Stimulated activated naive CD4-positive, alpha-beta T cell treated with Interleukin-2 at 50 U/mL for 16 hours (primary cell): ENCODE data around the gene ARFIP2.

ENCODE experiments used
- DNase-seq: peaks from one replicate; lab custom pipeline; 2025; lab: John Stamatoyannopoulos, UW

The ARFIP2 gene

GRCh38 chr11:6482441-6482840 lies 1.3 kb upstream of the ARFIP2 start:
- DNase-seq, result no peak

- no peak for DNase-seq
Observed at GRCh38 chr11:6481924-6482275, 769 bp upstream of the ARFIP2 start.

DNA sequence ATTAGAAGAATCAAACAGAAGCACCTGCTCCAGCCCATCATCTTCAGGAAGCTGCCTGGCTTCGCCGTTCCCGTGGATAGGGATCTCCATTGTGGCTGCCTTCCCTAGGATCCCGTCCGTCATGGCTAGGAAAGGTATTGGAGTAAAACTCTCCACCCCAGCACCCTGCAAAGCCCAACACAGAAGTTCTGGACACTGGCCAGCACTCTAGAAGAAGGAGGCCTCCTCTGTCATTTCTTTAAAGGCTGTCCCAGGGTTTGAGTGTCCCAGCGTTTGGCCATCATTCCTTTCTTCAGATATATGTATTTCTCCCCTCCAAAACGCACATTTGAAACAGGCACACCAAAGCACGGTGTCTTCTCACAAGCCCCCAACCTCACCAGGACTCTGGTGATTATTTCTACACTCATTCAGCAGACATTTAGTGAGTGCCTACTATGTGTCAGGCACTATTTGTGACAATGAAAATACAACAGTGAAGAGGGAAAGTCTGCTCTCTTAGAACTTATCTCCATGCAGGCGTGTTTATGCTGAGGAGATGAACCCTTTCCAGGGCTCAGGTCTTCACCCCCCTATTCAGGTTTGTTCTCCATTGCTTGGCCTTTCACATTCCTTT lies 724 bp downstream of the ARFIP2 start:
- no peak for DNase-seq

- no peak for DNase-seq
Observed at GRCh38 chr11:6476571-6476970, 4.6 kb downstream of the ARFIP2 start.

DNA sequence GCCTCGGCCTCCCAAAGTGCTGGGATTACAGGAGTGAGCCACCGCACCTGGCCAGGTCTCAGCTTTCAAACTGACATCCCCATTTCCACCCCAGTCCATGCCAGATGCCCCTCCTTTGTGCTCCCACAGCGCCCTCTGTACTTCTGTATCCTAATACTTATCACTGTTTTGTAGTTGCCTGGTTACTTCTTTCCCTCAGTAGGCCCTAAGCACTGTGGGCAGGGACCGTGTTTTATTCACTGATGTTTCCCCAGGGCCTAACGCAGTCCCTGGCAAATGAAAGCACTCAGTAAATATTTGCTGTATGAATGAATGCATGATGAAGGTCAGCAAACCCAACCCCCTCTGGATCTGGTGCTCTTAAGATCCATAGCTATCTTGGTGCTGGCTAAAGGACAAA lies 5.2 kb downstream of the ARFIP2 start:
- no peak for DNase-seq

DNA sequence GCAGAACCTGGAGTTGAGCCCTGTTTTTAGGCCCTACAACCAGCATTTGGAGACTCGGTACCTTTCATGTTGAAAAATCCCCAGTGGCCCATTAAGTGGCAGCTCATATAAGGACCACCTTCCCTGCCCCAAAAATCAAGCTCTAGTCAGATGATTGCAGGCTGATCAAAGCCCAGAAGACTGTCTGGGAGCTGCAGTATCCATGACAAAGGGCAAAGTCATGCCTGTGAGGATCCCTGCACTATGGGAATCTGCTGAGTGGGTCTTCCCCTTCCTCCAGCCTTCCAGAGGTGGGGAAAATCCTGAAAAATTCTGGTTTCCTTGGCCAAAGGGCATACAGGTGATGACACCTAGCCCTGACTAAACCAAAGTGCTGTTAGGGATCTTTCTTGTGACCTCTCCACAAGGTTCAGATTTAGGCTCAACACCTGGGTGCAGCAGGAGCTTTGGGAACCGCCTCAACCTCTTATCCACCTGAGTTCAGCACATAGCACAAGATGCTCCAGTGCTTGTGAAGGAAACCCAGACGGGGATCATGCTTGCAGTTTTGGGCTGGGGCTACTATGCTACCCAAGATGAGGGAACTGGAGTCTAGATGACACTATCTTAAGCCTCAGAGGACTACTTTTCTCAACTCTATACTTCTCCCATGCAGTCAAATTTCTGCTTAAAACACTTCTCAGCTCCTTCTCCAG lies 6.2 kb downstream of the ARFIP2 start:
- no peak for DNase-seq

DNA sequence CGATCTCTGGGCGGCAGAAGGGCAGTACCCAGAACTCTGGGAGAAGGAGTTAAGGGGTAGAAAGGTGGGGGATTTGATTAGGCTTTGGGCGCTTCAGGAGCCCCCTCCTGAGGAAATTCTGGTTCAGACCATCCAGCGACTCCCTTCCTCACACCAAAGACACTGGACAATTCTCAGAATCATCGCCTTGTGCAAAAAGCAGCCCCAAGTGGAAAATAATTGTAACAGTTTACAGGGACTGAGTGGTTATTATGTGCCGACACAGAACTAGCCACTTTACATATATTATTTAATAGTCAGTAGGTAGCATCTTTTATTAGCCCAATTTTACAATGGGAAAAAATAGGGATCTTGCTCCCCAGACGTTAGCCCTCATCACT lies 6.7 kb downstream of the ARFIP2 start:
- no peak for DNase-seq

DNA sequence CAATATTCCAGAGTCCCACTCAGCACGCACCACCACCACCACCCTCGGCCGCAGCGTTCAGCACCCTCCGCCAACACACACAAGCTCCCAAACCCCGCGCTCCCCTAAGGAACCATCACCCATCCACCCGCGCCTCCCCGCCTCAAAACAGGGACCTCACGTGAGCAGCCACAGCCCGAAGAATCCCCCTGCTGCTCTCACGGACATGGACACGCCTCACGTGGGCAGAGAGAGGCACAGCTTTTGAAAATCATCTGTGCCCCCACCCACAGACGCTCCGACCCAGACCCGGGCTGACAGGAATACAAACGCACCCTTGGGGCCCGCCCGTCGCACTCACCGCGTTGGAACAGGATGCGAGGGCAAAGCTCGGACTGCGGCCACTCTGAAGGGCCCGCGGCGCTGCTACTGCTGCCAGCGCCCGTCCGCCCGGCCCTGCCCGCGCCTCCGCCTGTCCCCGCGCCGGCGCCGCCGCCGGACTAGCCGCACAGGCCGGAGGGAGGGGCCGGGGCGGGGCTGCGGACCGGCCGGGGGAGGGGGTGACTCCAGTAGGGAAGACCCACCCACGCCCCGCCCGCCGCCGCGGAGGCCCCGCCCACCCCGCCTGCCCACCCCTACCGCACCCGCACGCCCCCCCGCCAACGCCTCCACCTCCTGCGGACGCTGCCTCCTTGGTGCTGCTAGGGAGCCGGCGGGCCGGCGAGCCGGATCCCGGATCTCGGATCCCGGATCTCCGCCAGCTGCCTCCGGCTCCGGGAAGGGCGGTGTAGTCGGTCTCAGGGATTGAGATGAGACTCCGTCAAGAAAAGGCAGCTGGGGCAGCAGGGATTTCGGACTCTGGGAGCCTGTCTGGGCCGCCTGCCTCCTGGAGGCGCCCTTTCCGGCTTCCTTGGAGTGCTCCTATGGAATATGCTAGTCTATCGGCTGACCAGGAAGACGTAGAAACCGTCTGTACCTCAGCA lies 7.4 kb downstream of the ARFIP2 start, which contains the start of gene TRIM3:
TRIM3 (minus strand) TSS at position 491 of the 962 bp plus-strand sequence. CDS start 8,246 bp downstream, outside the sequence.
- peak; percentile 79 for DNase-seq

DNA sequence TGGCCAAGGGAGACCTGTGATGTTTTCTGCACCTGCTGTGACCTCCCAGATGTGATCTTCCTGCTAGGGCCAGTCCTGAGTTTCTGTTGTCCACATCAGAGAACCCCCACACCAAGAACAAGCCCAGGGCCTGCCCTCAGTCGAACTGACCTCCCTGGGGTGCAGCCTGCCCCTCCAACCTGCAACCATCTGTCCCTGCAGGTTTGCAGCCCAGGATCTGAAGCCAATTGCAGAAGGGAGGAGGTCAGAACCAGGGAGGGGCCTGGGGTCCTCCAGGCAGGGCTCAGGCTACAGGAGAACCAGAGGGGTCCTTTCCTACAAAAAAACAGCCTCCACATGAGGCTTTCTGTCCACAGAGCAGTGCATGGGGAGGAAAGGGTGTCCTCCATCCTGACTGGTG lies 8.2 kb downstream of the ARFIP2 start:
- no peak for DNase-seq

- no peak for DNase-seq
Observed at GRCh38 chr11:6469599-6469998, 11.5 kb downstream of the ARFIP2 start.

- DNase-seq, result no peak
Observed at GRCh38 chr11:6468712-6469495, 12.2 kb downstream of the ARFIP2 start.

- DNase-seq, result no peak
Observed at GRCh38 chr11:6459099-6459450, 22.1 kb downstream of the ARFIP2 start.

- no peak for DNase-seq
Observed at GRCh38 chr11:6458352-6459098, 22.6 kb downstream of the ARFIP2 start.

- DNase-seq, result no peak
Observed at GRCh38 chr11:6457581-6458320, 23.4 kb downstream of the ARFIP2 start.

DNA sequence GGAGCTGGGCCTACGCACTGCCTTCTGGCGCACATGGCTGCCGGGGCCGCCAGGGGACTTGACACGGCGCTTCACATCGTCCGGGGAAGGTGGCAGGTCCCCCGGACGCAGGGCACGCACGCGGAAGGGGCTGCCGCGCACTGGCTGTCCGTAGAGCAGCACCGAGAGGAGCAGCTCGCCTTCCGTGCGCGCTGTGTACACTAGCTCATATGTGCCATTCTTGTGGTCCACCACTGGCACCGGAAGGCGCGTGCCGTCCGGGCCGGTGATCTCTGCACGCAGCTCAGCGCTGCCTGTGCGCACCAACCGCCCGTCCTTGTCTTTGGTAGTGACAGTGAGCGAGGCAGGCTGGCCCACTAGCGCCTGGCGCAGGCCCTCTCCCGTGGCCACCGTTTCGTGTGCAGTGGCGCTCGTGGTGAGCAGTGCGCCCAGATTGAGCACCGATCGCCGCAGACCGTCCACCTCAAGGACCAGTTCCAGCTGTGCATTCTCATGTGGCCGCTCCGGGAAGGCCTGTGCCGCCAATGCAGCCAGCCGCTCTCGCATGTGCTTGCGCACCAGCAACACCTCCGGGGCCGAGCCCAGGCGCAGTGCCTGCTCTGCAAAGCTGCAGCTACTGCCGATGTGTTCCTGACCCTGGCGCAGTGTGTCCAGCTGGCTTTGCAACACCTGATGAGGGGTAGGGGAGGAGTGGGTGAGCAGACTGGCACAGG lies 24.6 kb downstream of the ARFIP2 start:
- DNase-seq, result no peak

- DNase-seq, result no peak
Observed at GRCh38 chr11:6455070-6455469, 26.1 kb downstream of the ARFIP2 start.

GRCh38 chr11:6453152-6453551 lies 28.0 kb downstream of the ARFIP2 start:
- no peak for DNase-seq

DNA sequence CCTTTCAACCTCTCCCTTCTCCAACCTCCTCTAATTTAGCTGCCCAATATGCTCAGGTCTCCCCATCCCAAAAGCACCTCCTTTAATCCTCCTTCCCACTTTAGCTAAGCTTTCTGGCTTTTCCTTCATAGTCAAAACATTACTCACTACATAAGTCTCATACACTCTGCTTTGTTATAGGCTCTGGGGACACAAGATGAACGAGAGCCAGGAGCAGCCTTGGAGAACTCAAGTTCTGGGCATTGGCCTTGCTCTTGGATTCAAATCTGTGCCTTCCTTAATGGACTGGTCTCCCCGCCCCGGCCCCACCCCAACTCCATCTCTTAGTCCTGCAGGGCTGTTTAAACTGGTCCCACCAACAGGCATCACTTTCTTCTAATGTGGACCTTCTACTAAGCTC lies 28.9 kb downstream of the ARFIP2 start:
- no peak for DNase-seq

GRCh38 chr11:6448574-6448973 lies 32.6 kb downstream of the ARFIP2 start:
- no peak for DNase-seq
